A673 (cell line): ENCODE data around the gene MSANTD2.

Source experiments
- CTCF ChIP-seq: fragments of 300-800, 200-600 bp; sonication (generic); conservative IDR thresholded peaks from 2 replicates; pipeline ENCODE4 v1.5.1; 2017; ENCODE audit warnings: low read depth, mild to moderate bottlenecking, antibody characterized with exemption, low read length, moderate library complexity, mixed read lengths
- EZH2 ChIP-seq: fragments of 200-600 bp; sonication (generic); IDR thresholded peaks from 2 replicates; pipeline ENCODE4 v1.6.1; 2017; ENCODE audit warnings: borderline replicate concordance, low read depth, mild to moderate bottlenecking, mixed read lengths, antibody characterized with exemption, low read length; ENCODE audit not compliant: poor library complexity, severe bottlenecking

DNA sequence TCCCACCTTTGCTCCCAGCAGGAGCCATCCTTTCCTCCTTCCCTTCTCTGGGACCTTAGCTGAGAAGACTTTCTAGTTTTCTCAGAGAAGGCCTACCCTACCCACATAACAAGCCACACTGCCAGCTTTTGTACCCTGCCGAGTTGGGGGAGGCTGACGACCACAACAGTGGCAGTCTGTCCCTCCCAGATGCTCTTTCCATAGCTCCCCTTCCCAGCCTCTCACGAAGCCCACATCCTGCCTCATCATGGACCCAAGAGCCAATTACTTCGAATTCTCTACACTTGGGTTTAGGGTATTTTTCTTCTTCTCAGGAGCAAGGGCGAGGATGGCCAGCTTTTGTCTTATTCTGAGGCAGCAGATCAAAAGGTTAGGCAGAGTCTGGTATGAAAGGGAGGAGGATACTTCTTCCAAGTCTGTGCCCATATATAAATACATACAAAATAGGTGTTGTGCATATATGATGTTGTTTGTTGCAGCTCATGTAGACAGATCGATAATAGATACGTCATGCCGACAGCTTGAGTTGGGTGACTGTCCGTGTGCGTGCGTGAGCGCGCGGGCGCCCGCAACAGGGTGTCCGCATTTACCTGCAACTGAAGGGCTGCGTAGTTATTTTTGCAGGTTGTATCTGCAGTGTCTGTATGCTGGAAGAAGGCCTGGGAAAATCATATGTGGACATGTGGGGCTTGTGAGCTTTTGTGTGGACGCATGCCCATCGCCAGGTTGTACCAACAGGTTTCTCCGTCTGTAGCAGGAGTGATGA, 61.3 kb downstream of the MSANTD2 start:
- TF ChIP-seq CTCF (no peak), EZH2 (no peak)
